Forelimb muscle (tissue), 1 donor: ENCODE data around the gene CLIP4. TPM values are rescaled to one million over a fixed set of nuclear protein-coding genes. Genes with fewer than 3 reads are reported as not detected.

ENCODE experiments used
- DNase-seq: peaks from one replicate; pipeline ENCODE4 v3.0.0-alpha.2; 2013; ENCODE audit warnings: low read depth
- polyA plus RNA-seq: library from polyadenylated mRNA; unstranded; fragments of 120-200 nt; gene quantifications from one replicate; pipeline ENCODE4 v1.2.1, GENCODE V29; 2013; ENCODE audit not compliant: insufficient read length

The CLIP4 gene
- polyA plus RNA-seq, 1 donor, result 19.2 TPM

GRCh38 chr2:29191817-29192216, 76.6 kb downstream of the CLIP4 start:
- DNase-seq, result no peak

GRCh38 chr2:29192526-29192925, 77.3 kb downstream of the CLIP4 start:
- no peak for DNase-seq

GRCh38 chr2:29193111-29193510, 77.9 kb downstream of the CLIP4 start:
- no peak for DNase-seq

GRCh38 chr2:29193681-29194080, 78.5 kb downstream of the CLIP4 start:
- no peak for DNase-seq

GRCh38 chr2:29195796-29196195, 80.6 kb downstream of the CLIP4 start:
- DNase-seq, result no peak

GRCh38 chr2:29196792-29197788, 81.9 kb downstream of the CLIP4 start:
- peak; percentile 1 for DNase-seq

GRCh38 chr2:29201979-29202378, 86.8 kb downstream of the CLIP4 start:
- DNase-seq, result no peak

- no peak for DNase-seq
Measured at GRCh38 chr2:29202819-29203495, 87.7 kb downstream of the CLIP4 start.

- no peak for DNase-seq
Measured at GRCh38 chr2:29206941-29207340, 91.7 kb downstream of the CLIP4 start.

- DNase-seq, result no peak
Measured at GRCh38 chr2:29207352-29208148, 92.3 kb downstream of the CLIP4 start.

- DNase-seq, result no peak
Measured at GRCh38 chr2:29209551-29209950, 94.3 kb downstream of the CLIP4 start.

GRCh38 chr2:29212009-29212408, 96.8 kb downstream of the CLIP4 start:
- no peak for DNase-seq

GRCh38 chr2:29213888-29214291, 98.7 kb downstream of the CLIP4 start:
- no peak for DNase-seq

- no peak for DNase-seq
Measured at GRCh38 chr2:29215073-29215472, 99.9 kb downstream of the CLIP4 start.

- no peak for DNase-seq
Measured at GRCh38 chr2:29215739-29216608, 100.8 kb downstream of the CLIP4 start.

- no peak for DNase-seq
Measured at GRCh38 chr2:29216609-29216909, 101.3 kb downstream of the CLIP4 start.

- DNase-seq, result no peak
Measured at GRCh38 chr2:29218071-29218470, 102.9 kb downstream of the CLIP4 start.

- DNase-seq, result no peak
Measured at GRCh38 chr2:29218550-29219125, 103.4 kb downstream of the CLIP4 start.

- no peak for DNase-seq
Measured at GRCh38 chr2:29219374-29219773, 104.2 kb downstream of the CLIP4 start.

GRCh38 chr2:29220506-29221270, 105.5 kb downstream of the CLIP4 start:
- DNase-seq, result no peak
